ENCODE results near the gene CD163L1.

Gene CD163L1

DNA sequence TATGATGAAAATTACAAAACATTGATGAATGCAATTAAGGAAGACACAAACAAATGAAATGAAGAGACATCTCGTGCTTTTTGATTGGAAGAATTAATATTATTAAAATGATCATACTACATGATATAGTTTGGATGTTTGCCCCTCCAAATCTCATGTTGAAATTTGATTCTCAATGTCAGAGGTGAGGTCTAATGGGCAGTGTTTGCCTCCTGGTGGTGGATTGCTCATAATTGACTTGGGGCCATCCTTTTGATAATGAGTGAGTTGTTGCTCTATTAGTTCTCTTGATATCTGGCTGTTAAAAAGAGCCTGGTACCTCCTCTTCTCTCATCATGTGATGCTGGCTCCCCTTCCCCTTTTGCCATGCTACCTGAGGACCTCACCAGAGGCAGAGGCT, 56.7 kb downstream of the CD163L1 start:
- Histone ChIP-seq H3K9me2 (replicated peaks; ENCODE audit: low read depth, low read length) (no peaks in the 10 kb centered on the region), H3K27me3 (ENCODE audit: insufficient read depth, low read length, poor library complexity, severe bottlenecking) (peaks cover 3% of the 10 kb centered on the region), H3K9ac (ENCODE audit: low read depth, low read length, poor library complexity, severe bottlenecking) (no peak overlapping the region), H3F3A (ENCODE audit: low read depth) (no peaks in the 10 kb centered on the region), H3K9me3 (ENCODE audit: insufficient read depth, low read depth, low read length) (no peaks in the 10 kb centered on the region), H4K20me1 (ENCODE audit: insufficient read depth, low read length, poor library complexity, severe bottlenecking) (no peaks in the 10 kb centered on the region), H3K4me3 (ENCODE audit: low read length, poor library complexity, severe bottlenecking) (no peak overlapping the region), H3K36me3 (ENCODE audit: insufficient read depth, low read length) (no peaks in the 10 kb centered on the region), H3K4me2 (ENCODE audit: low read depth, low read length, poor library complexity, severe bottlenecking) (no peak overlapping the region), H3K79me2 (ENCODE audit: insufficient read depth, low read length) (no peaks in the 10 kb centered on the region), H2AFZ (ENCODE audit: low read length) (no peak overlapping the region), H3K4me1 (ENCODE audit: insufficient read depth, low read length, poor library complexity, severe bottlenecking) (no peaks in the 10 kb centered on the region)
- TF ChIP-seq EZH2phosphoT487 (IDR thresholded peaks at IDR 0.05; ENCODE audit: borderline replicate concordance), result no peak
- TF ChIP-seq, protein P1, sequence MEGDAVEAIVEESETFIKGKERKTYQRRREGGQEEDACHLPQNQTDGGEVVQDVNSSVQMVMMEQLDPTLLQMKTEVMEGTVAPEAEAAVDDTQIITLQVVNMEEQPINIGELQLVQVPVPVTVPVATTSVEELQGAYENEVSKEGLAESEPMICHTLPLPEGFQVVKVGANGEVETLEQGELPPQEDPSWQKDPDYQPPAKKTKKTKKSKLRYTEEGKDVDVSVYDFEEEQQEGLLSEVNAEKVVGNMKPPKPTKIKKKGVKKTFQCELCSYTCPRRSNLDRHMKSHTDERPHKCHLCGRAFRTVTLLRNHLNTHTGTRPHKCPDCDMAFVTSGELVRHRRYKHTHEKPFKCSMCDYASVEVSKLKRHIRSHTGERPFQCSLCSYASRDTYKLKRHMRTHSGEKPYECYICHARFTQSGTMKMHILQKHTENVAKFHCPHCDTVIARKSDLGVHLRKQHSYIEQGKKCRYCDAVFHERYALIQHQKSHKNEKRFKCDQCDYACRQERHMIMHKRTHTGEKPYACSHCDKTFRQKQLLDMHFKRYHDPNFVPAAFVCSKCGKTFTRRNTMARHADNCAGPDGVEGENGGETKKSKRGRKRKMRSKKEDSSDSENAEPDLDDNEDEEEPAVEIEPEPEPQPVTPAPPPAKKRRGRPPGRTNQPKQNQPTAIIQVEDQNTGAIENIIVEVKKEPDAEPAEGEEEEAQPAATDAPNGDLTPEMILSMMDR (conservative IDR thresholded peaks at IDR 0.05; ENCODE audit: low read length), result no peak

DNA sequence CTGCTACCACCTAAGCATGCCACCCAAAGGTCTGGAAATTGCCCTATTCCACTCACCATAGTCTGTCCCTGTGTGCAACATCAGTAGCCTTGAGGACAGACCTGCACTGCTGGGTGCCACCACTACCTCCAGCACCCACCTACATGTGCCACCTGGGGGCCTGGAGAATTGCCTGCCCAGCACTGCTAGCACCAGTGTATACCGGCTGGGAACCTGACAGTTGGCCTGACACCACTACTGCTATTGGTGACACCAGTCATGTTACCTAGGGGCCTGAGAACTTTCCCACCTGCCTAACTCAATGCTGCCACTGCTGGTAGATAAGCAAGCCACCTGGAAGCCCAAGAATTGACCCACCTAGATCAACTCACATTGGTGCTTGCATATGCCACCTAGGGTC, 60.8 kb downstream of the CD163L1 start:
- Histone ChIP-seq H3K4me2 (ENCODE audit: low read depth, low read length, poor library complexity, severe bottlenecking) (no peak overlapping the region), H2AFZ (ENCODE audit: low read length) (no peak overlapping the region), H3F3A (ENCODE audit: low read depth) (no peaks in the 10 kb centered on the region), H3K9ac (ENCODE audit: low read depth, low read length, poor library complexity, severe bottlenecking) (no peak overlapping the region), H4K20me1 (ENCODE audit: insufficient read depth, low read length, poor library complexity, severe bottlenecking) (no peaks in the 10 kb centered on the region), H3K79me2 (ENCODE audit: insufficient read depth, low read length) (no peaks in the 10 kb centered on the region), H3K27me3 (ENCODE audit: insufficient read depth, low read length, poor library complexity, severe bottlenecking) (peaks cover 3% of the 10 kb centered on the region), H3K9me3 (ENCODE audit: insufficient read depth, low read depth, low read length) (no peaks in the 10 kb centered on the region), H3K4me1 (ENCODE audit: insufficient read depth, low read length, poor library complexity, severe bottlenecking) (no peaks in the 10 kb centered on the region), H3K9me2 (replicated peaks; ENCODE audit: low read depth, low read length) (no peaks in the 10 kb centered on the region), H3K36me3 (ENCODE audit: insufficient read depth, low read length) (no peaks in the 10 kb centered on the region), H3K4me3 (ENCODE audit: low read length, poor library complexity, severe bottlenecking) (no peak overlapping the region)
- TF ChIP-seq, protein P1 (conservative IDR thresholded peaks at IDR 0.05; ENCODE audit: low read length), result no peak
- TF ChIP-seq EZH2phosphoT487 (IDR thresholded peaks at IDR 0.05; ENCODE audit: borderline replicate concordance), result no peak

DNA sequence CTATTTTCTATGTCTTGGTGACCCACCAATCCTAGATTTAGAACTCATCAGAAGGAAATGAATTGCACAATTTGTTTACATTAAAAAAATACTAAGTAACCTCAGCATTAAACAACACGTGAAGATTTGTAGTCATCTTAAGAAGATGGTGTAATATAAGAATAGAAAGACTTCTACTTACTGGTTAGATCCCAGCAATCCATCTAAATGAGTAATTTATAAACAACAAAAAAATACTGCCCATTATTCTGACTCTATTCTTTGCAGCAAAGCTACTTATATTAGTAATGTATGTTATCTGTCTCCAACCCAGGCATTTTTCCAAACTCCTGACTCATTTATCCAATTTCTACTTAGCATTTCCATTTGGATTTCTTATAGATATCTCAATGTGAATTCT, 67.8 kb downstream of the CD163L1 start:
- no peak for TF ChIP-seq EZH2phosphoT487 (IDR thresholded peaks at IDR 0.05; ENCODE audit: borderline replicate concordance)
- TF ChIP-seq, protein P1 (conservative IDR thresholded peaks at IDR 0.05; ENCODE audit: low read length), result no peak
- no peaks in the 10 kb centered on the region for H3K36me3 ChIP-seq (ENCODE audit: insufficient read depth, low read length)
- H3K27me3 ChIP-seq (ENCODE audit: insufficient read depth, low read length, poor library complexity, severe bottlenecking), result no peaks in the 10 kb centered on the region
- H3K4me3 ChIP-seq (ENCODE audit: low read length, poor library complexity, severe bottlenecking), result no peak overlapping the region
- no peak overlapping the region for H3K9ac ChIP-seq (ENCODE audit: low read depth, low read length, poor library complexity, severe bottlenecking)
- no peaks in the 10 kb centered on the region for H3K4me1 ChIP-seq (ENCODE audit: insufficient read depth, low read length, poor library complexity, severe bottlenecking)
- no peaks in the 10 kb centered on the region for H3K9me2 ChIP-seq (replicated peaks; ENCODE audit: low read depth, low read length)
- no peaks in the 10 kb centered on the region for H3F3A ChIP-seq (ENCODE audit: low read depth)
- no peaks in the 10 kb centered on the region for H4K20me1 ChIP-seq (ENCODE audit: insufficient read depth, low read length, poor library complexity, severe bottlenecking)
- no peak overlapping the region for H2AFZ ChIP-seq (ENCODE audit: low read length)
- no peak overlapping the region for H3K4me2 ChIP-seq (ENCODE audit: low read depth, low read length, poor library complexity, severe bottlenecking)
- no peaks in the 10 kb centered on the region for H3K9me3 ChIP-seq (ENCODE audit: insufficient read depth, low read depth, low read length)
- no peaks in the 10 kb centered on the region for H3K79me2 ChIP-seq (ENCODE audit: insufficient read depth, low read length)
